ENCODE results near the gene PRDM16.
A peak's percentile ranks its signal among the peaks of the same experiment; 100 is the strongest.

Gene PRDM16

DNA sequence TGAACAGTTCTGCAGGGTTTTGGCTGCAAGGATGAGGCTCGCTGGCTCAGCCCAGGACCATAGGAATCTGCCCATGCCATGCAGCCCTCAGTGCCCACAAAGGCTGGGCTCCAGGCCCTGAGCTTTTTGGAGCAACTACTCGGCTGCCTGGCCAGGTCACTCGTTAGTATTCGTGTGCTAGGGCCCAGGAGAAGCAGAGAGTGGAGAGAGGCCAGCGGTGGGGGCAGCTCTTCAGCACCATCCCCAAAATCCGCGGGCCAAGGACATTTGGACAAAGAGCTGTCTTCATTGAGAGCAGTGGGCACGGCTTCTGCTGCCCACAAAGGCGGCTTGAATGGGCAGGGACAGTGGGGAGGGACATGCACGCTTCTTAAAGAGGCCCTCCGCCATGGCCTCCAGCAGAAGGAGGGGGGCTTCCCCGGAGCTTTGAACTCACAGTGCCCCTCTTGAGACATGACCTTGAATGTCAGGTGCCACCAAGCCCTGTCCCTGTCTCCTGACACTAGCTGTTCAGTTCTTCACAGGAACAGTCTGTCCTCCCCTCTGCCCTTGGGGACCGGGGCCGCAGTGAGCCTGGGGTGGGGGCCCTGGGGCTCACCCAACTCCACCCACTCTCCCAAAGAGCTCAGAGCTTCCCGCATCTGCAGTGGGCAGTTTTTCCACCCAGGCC, 279.3 kb downstream of the PRDM16 start:
- H3K27ac ChIP-seq (ENCODE audit: low read length), result no peak overlapping the region
- H3K27me3 ChIP-seq (ENCODE audit: control insufficient read depth in 1 of 2, insufficient read depth in 2 of 2, low read length in 2 of 2), result no peaks in the 10 kb centered on the region
- H3K9ac ChIP-seq (ENCODE audit: low read length in 2 of 2), result no peak overlapping the region
- no peak overlapping the region for H3K4me3 ChIP-seq (ENCODE audit: low read length in 2 of 2)
- H3K4me1 ChIP-seq (ENCODE audit: control insufficient read depth, insufficient read depth, low read length), result peaks cover 45% of the 10 kb centered on the region
- peaks cover 0 to under 1% of the 10 kb centered on the region in 2 donors for H3K9me3 ChIP-seq (ENCODE audit: control insufficient read depth in 2 of 2, low read length in 2 of 2)
- no peaks in the 10 kb centered on the region for H3K36me3 ChIP-seq (ENCODE audit: control insufficient read depth in 2 of 2, insufficient read depth in 2 of 2, low read length in 2 of 2)

DNA sequence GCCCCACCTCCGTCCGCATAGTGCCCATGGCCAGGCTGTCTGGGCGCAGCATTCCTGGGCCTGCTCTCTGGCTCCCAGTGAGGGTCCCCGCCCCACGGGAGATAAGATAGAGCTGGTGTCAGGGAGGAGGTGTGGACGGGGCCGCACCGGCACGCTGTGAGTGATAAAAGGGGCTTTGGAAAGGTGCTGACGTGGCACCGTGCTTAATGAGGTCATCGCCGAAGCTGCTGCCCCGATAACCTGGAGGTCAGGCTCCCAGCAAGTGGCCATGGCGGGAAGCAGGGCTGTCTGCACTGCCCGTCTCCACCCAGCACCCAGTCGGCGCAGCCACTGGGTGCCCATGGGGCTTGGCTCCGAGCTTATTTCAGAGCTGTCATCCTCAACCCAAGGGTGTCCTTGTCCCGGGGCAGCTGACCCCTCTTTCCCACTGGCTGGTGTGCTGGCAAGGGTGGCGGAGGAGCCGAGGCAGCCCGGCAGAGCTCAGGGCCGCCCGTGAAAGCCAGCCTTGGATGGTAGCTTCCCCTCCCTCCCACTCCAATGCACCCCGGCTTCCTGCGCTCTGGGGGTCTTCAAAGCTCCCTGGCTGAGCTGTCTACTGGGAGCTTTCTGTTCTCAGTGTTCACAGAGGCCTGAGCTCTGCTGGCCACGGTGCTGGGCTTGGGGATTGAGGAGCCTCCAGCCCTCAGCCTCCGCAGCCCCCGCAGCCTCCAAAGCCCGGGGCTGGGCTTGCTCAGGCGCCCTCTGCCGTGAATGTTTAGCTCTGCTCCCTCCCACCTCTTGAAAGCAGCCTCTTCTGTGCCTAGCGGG, 280.4 kb downstream of the PRDM16 start:
- Histone ChIP-seq H3K27me3 (ENCODE audit: control insufficient read depth in 1 of 2, insufficient read depth in 2 of 2, low read length in 2 of 2) (no peaks in the 10 kb centered on the region), H3K27ac (ENCODE audit: low read length) (peak overlapping the region; percentile 98), H3K9ac (ENCODE audit: low read length in 2 of 2) (no peak overlapping the region), H3K9me3 (ENCODE audit: control insufficient read depth in 2 of 2, low read length in 2 of 2) (no peaks in the 10 kb centered on the region), H3K4me3 (ENCODE audit: low read length in 2 of 2) (no peak overlapping the region), H3K4me1 (ENCODE audit: control insufficient read depth, insufficient read depth, low read length) (peaks cover 53% of the 10 kb centered on the region), H3K36me3 (ENCODE audit: control insufficient read depth in 2 of 2, insufficient read depth in 2 of 2, low read length in 2 of 2) (no peaks in the 10 kb centered on the region)

DNA sequence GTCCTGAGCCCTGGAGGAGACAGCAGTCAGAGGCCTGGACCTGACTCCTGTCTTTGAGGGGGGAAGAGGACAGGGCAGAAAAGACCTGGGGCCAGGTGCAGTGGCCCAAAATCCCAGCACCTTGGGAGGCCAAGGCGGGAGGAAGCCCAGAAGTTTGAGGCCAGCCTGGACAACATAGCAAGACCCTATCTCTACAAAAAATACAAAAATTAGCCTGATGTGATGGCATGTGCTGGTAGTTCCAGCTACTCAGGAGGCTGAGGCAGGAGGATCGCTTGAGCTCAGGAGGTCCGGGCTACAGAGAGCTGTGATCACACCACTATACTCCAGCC, 280.9 kb downstream of the PRDM16 start:
- no peak overlapping the region for H3K4me3 ChIP-seq (ENCODE audit: low read length in 2 of 2)
- peaks cover 53% of the 10 kb centered on the region for H3K4me1 ChIP-seq (ENCODE audit: control insufficient read depth, insufficient read depth, low read length)
- no peaks in the 10 kb centered on the region for H3K9me3 ChIP-seq (ENCODE audit: control insufficient read depth in 2 of 2, low read length in 2 of 2)
- peak overlapping the region; percentile 98 for H3K27ac ChIP-seq (ENCODE audit: low read length)
- H3K36me3 ChIP-seq (ENCODE audit: control insufficient read depth in 2 of 2, insufficient read depth in 2 of 2, low read length in 2 of 2), result no peaks in the 10 kb centered on the region
- H3K27me3 ChIP-seq (ENCODE audit: control insufficient read depth in 1 of 2, insufficient read depth in 2 of 2, low read length in 2 of 2), result no peaks in the 10 kb centered on the region
- H3K9ac ChIP-seq (ENCODE audit: low read length in 2 of 2), result no peak overlapping the region

DNA sequence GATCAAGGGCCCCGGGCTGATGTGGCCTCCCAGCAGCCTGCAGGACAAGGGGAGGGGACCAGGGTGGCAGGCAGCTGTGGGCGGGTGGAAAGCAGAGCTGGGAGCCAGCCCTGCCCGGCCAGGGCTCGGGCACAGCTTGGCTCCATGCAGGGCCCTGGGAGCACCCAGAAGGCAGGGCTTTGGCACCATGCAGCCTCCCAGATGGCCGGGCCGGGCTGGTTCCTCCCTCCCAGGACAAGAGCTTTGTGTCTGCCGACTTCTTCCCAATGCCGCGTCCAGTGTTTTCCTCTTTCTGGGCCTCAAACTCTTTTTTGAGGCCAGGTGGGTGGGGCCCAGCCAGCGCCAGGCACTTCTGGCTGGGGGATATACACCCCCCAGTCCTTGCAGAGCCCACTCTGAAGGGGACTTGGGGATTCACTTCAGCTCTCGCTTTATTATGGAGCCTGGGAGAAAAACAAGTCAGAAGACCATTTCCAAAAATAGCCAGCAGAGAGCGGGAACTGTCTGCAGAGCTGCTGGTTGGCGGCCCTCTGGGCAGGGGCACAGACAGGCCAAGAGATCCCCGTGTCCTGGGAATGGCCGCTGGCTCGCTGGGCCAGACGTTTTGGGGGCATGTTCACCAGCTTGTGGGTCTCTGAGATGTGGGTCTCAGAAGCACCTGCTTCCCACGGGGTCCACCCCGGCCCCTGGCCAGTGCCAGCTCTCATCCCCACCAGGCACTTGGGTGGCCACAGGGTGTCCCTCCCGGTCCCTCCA, 281.7 kb downstream of the PRDM16 start:
- H3K4me1 ChIP-seq (ENCODE audit: control insufficient read depth, insufficient read depth, low read length), result peaks cover 54% of the 10 kb centered on the region
- H3K27ac ChIP-seq (ENCODE audit: low read length), result peak overlapping the region; percentile 98
- no peaks in the 10 kb centered on the region for H3K9me3 ChIP-seq (ENCODE audit: control insufficient read depth in 2 of 2, low read length in 2 of 2)
- no peaks in the 10 kb centered on the region for H3K27me3 ChIP-seq (ENCODE audit: control insufficient read depth in 1 of 2, insufficient read depth in 2 of 2, low read length in 2 of 2)
- H3K36me3 ChIP-seq (ENCODE audit: control insufficient read depth in 2 of 2, insufficient read depth in 2 of 2, low read length in 2 of 2), result no peaks in the 10 kb centered on the region
- H3K9ac ChIP-seq (ENCODE audit: low read length in 2 of 2), result peak overlapping the region; percentile 47 to 65
- H3K4me3 ChIP-seq (ENCODE audit: low read length in 2 of 2), result peak overlapping the region in 1 of 2 donors; percentile 3

DNA sequence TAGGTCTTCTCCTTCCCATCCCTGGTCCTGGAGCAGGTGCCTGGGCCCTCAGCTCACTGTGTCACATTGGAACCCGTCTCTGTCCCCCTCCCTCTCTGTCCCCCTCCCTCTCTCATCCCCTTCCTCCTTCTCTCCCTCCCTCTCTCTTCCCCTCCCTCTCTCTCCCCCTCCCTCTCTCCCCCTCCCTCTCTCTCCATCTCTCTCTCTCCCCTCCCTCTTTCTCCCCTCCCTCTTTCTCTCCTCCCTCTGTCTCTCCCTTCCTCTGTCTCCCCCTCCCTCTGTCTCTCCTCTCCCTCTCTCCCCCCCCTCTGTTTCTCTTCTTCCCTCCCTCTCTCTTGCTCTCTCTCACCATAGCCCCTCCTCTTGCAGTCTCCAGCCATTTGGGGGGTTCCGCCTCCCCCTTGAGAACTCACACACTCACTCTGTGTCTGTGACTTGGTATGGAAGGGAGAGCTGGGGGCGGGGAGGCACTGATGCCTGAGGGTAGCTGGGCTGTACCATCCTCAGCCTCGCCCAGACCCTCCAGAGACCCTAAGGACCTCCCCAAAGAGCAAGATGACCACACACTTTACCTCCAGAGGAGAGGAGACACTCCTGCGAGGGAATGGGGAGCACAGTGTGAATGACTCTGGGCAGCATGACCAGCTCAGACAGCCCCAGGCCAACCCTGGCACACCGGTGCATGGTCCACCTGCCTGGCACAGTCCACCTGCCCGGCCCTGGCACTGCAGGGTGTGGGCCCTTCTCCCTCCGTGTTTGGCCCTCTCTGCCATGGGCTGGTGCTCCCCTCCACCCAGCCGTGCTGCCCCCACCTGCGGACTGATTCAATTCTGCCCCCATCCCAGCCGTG, 282.7 kb downstream of the PRDM16 start:
- Histone ChIP-seq H3K4me3 (ENCODE audit: low read length in 2 of 2) (peak overlapping the region; percentile 67 to 69), H3K27me3 (ENCODE audit: control insufficient read depth in 1 of 2, insufficient read depth in 2 of 2, low read length in 2 of 2) (no peaks in the 10 kb centered on the region), H3K4me1 (ENCODE audit: control insufficient read depth, insufficient read depth, low read length) (peaks cover 55% of the 10 kb centered on the region), H3K9ac (ENCODE audit: low read length in 2 of 2) (peak overlapping the region; percentile 89 to 91), H3K27ac (ENCODE audit: low read length) (peak overlapping the region; percentile 98), H3K36me3 (ENCODE audit: control insufficient read depth in 2 of 2, insufficient read depth in 2 of 2, low read length in 2 of 2) (no peaks in the 10 kb centered on the region), H3K9me3 (ENCODE audit: control insufficient read depth in 2 of 2, low read length in 2 of 2) (no peaks in the 10 kb centered on the region)

DNA sequence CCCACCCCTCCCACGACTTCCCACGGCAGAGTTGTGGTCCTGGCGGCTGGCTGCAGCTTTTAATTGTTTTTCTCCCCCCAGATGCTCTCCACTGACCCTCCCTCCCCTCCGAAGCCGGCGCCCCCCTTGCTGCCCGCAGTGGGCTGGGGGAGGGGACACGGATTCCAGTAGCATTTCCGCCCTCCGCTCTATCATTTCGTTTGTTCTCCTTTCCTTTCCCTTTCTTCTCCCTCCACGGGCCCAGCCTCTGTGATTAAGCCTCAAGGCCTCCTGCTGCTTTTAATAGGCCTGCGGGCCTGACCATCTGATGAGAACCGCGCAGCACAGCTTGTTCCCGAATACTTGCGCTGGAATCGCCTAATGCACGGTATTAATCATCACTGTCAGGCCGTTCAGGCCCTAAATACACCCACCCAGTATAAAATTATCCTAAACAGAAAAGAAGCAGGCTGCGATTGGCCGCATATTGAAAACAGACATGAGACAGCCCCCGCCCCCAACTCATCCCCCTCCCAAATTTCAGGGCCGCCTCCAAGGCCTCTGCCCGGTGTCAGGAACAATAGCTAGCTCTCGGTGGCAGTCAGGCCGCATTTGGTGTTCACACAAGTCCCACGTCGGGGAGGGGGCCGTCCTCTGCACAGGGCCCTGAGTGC, 283.4 kb downstream of the PRDM16 start:
- peak overlapping the region; percentile 67 to 69 for H3K4me3 ChIP-seq (ENCODE audit: low read length in 2 of 2)
- peak overlapping the region; percentile 89 to 91 for H3K9ac ChIP-seq (ENCODE audit: low read length in 2 of 2)
- peak overlapping the region; percentile 98 for H3K27ac ChIP-seq (ENCODE audit: low read length)
- no peaks in the 10 kb centered on the region for H3K36me3 ChIP-seq (ENCODE audit: control insufficient read depth in 2 of 2, insufficient read depth in 2 of 2, low read length in 2 of 2)
- H3K4me1 ChIP-seq (ENCODE audit: control insufficient read depth, insufficient read depth, low read length), result peaks cover 55% of the 10 kb centered on the region
- no peaks in the 10 kb centered on the region for H3K27me3 ChIP-seq (ENCODE audit: control insufficient read depth in 1 of 2, insufficient read depth in 2 of 2, low read length in 2 of 2)
- no peaks in the 10 kb centered on the region for H3K9me3 ChIP-seq (ENCODE audit: control insufficient read depth in 2 of 2, low read length in 2 of 2)

DNA sequence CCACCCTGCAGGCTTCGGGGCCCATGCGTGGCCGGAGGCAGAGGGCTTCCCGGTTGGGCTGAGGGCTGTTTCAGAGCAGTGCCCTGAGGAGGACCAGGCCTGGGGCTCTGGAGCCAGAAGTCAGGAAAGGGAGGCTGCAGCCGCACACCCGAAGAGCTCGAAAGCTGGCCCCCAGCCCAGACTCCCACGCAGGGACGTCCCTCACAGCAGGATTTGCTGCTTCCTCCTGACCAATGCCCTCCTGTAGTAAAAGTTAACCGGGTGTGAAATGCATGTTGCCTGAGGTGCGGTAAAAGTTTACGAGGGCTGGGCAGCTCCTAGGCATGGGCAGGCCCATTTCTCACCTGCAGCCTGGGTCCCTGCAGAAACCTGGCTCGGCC, 283.9 kb downstream of the PRDM16 start:
- Histone ChIP-seq H3K36me3 (ENCODE audit: control insufficient read depth in 2 of 2, insufficient read depth in 2 of 2, low read length in 2 of 2) (no peaks in the 10 kb centered on the region), H3K4me1 (ENCODE audit: control insufficient read depth, insufficient read depth, low read length) (peaks cover 55% of the 10 kb centered on the region), H3K27ac (ENCODE audit: low read length) (peak overlapping the region; percentile 98), H3K4me3 (ENCODE audit: low read length in 2 of 2) (peak overlapping the region; percentile 14 to 29), H3K27me3 (ENCODE audit: control insufficient read depth in 1 of 2, insufficient read depth in 2 of 2, low read length in 2 of 2) (no peaks in the 10 kb centered on the region), H3K9me3 (ENCODE audit: control insufficient read depth in 2 of 2, low read length in 2 of 2) (no peaks in the 10 kb centered on the region), H3K9ac (ENCODE audit: low read length in 2 of 2) (peak overlapping the region; percentile 47 to 91)

DNA sequence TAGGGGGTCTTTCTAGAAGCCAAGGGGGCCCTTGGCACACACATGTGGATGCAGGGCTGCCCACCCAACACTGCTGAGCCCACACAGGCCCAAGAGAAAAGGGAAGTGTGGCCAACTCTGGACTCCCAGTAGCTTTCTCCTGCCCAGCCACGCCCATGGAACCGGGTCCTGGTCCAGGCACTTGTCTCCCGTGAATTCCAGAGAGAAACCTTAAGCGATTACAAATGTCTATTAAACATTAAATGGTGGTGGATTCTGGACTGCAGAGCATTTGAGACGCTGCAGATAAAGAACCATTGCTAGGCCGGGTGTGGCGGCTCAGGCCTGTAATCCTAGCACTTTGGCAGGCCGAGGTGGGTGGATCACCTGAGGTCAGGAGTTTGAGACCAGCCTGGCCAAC, 284.9 kb downstream of the PRDM16 start:
- H3K27ac ChIP-seq (ENCODE audit: low read length), result peak overlapping the region; percentile 98
- no peak overlapping the region for H3K4me3 ChIP-seq (ENCODE audit: low read length in 2 of 2)
- no peaks in the 10 kb centered on the region for H3K36me3 ChIP-seq (ENCODE audit: control insufficient read depth in 2 of 2, insufficient read depth in 2 of 2, low read length in 2 of 2)
- no peaks in the 10 kb centered on the region for H3K9me3 ChIP-seq (ENCODE audit: control insufficient read depth in 2 of 2, low read length in 2 of 2)
- H3K27me3 ChIP-seq (ENCODE audit: control insufficient read depth in 1 of 2, insufficient read depth in 2 of 2, low read length in 2 of 2), result no peaks in the 10 kb centered on the region
- peaks cover 53% of the 10 kb centered on the region for H3K4me1 ChIP-seq (ENCODE audit: control insufficient read depth, insufficient read depth, low read length)
- no peak overlapping the region for H3K9ac ChIP-seq (ENCODE audit: low read length in 2 of 2)

DNA sequence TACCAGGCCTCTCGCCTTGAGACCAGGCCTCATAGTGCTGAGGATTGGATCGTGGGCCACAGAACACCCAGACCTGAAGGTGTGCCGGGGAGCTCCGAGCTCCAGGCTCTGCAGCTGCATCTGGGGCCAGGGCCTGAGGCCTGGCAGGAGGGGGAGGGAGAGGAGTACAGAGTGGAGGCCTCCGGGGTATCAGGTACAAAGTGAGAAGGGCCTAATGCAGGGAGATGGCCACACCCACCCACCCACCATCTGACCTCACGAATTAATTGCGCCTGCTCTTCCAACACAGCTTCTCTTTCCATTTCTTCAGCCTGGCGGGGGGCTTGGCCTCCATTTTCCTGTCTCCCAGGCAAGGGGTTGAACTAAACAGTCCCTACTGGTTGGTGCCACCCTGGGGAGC, 286.1 kb downstream of the PRDM16 start:
- no peaks in the 10 kb centered on the region for H3K9me3 ChIP-seq (ENCODE audit: control insufficient read depth in 2 of 2, low read length in 2 of 2)
- no peaks in the 10 kb centered on the region for H3K27me3 ChIP-seq (ENCODE audit: control insufficient read depth in 1 of 2, insufficient read depth in 2 of 2, low read length in 2 of 2)
- no peak overlapping the region for H3K27ac ChIP-seq (ENCODE audit: low read length)
- no peak overlapping the region for H3K9ac ChIP-seq (ENCODE audit: low read length in 2 of 2)
- H3K36me3 ChIP-seq (ENCODE audit: control insufficient read depth in 2 of 2, insufficient read depth in 2 of 2, low read length in 2 of 2), result no peaks in the 10 kb centered on the region
- no peak overlapping the region for H3K4me3 ChIP-seq (ENCODE audit: low read length in 2 of 2)
- H3K4me1 ChIP-seq (ENCODE audit: control insufficient read depth, insufficient read depth, low read length), result peaks cover 41% of the 10 kb centered on the region
